Measurements from ENCODE around the gene PPARA.

Gene PPARA

GRCh38 chr22:46104881-46105493 lies 45.3 kb upstream of the PPARA start:
- Histone ChIP-seq H3K9me3 (replicated peaks; ENCODE audit: insufficient read depth, low read length) (no peaks in the 10 kb centered on the region), H3K4me2 (ENCODE audit: low read depth, low read length) (no peak overlapping the region), H4K20me1 (ENCODE audit: insufficient read depth, low read length) (no peaks in the 10 kb centered on the region), H3K27me3 (replicated peaks; ENCODE audit: insufficient read depth, low read length) (no peaks in the 10 kb centered on the region), H3K36me3 (replicated peaks; ENCODE audit: insufficient read depth, low read length) (no peaks in the 10 kb centered on the region), H3F3A (ENCODE audit: insufficient read depth, low read length) (no peaks in the 10 kb centered on the region), H3K9ac (ENCODE audit: low read length) (no peak overlapping the region), H3K79me2 (ENCODE audit: low read length) (no peaks in the 10 kb centered on the region), H3K27ac (ENCODE audit: low read length) (no peak overlapping the region), H3K4me3 (ENCODE audit: low read length) (no peak overlapping the region), H3K9me2 (replicated peaks; ENCODE audit: insufficient read depth, low read length) (no peaks in the 10 kb centered on the region), H2AFZ (ENCODE audit: low read length) (no peak overlapping the region), H3K4me1 (ENCODE audit: low read length) (no peaks in the 10 kb centered on the region)
- DNase-seq: no peak
- TF ChIP-seq EZH2phosphoT487 (IDR thresholded peaks at IDR 0.05; ENCODE audit: low read length) (no peak), EZH2 (optimal IDR thresholded peaks at IDR 0.05; ENCODE audit: low read depth, low read length) (no peak), CTCF (IDR thresholded peaks at IDR 0.05; ENCODE audit: low read length) (no peak)

DNA sequence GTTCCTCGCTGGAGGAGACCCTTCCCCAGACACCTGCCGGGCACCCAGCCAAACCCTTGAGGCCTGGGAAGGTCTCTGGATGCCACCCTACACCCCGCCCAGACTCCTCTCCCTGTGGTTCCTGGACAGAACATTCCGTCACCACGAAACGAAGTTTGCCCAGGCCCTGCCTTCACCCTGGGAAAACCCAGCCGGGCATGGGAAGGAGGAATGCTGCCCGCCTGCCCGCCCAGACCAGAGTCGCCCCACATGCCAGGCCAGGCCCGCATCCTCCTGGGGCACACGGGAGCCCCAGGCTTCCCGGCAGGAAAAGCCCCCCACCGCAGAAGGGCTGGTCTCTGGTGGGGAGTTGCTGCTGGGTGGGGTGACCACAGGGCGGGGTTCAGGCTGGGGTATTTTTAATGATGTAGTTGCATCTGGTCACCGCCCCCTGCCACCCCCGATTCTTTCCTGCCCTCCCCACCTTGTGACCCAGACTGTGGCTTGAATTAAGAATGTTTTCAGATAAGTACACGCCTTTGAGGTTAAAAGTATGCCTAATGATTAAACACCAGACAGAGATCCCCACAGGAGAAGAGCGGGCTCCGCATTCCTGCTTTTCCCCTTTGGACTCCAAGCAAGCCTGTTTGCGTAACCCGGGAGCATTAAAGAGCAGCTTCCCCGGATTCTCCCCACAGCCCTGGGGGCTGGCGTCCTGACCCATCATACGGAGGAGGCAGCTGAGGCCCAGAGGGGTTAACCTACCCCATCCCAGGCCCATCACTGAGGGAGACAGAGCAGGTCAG lies 44.6 kb upstream of the PPARA start:
- Histone ChIP-seq H3K4me2 (ENCODE audit: low read depth, low read length) (no peak overlapping the region), H3K9me2 (replicated peaks; ENCODE audit: insufficient read depth, low read length) (no peaks in the 10 kb centered on the region), H3K9ac (ENCODE audit: low read length) (no peak overlapping the region), H2AFZ (ENCODE audit: low read length) (no peak overlapping the region), H3F3A (ENCODE audit: insufficient read depth, low read length) (no peaks in the 10 kb centered on the region), H3K27ac (ENCODE audit: low read length) (no peak overlapping the region), H3K79me2 (ENCODE audit: low read length) (no peaks in the 10 kb centered on the region), H3K27me3 (replicated peaks; ENCODE audit: insufficient read depth, low read length) (no peaks in the 10 kb centered on the region), H3K4me1 (ENCODE audit: low read length) (no peaks in the 10 kb centered on the region), H3K4me3 (ENCODE audit: low read length) (no peak overlapping the region), H4K20me1 (ENCODE audit: insufficient read depth, low read length) (no peaks in the 10 kb centered on the region), H3K36me3 (replicated peaks; ENCODE audit: insufficient read depth, low read length) (no peaks in the 10 kb centered on the region), H3K9me3 (replicated peaks; ENCODE audit: insufficient read depth, low read length) (no peaks in the 10 kb centered on the region)
- TF ChIP-seq CTCF (IDR thresholded peaks at IDR 0.05; ENCODE audit: low read length) (no peak), EZH2 (optimal IDR thresholded peaks at IDR 0.05; ENCODE audit: low read depth, low read length) (no peak), EZH2phosphoT487 (IDR thresholded peaks at IDR 0.05; ENCODE audit: low read length) (no peak)
- DNase-seq: no peak

DNA sequence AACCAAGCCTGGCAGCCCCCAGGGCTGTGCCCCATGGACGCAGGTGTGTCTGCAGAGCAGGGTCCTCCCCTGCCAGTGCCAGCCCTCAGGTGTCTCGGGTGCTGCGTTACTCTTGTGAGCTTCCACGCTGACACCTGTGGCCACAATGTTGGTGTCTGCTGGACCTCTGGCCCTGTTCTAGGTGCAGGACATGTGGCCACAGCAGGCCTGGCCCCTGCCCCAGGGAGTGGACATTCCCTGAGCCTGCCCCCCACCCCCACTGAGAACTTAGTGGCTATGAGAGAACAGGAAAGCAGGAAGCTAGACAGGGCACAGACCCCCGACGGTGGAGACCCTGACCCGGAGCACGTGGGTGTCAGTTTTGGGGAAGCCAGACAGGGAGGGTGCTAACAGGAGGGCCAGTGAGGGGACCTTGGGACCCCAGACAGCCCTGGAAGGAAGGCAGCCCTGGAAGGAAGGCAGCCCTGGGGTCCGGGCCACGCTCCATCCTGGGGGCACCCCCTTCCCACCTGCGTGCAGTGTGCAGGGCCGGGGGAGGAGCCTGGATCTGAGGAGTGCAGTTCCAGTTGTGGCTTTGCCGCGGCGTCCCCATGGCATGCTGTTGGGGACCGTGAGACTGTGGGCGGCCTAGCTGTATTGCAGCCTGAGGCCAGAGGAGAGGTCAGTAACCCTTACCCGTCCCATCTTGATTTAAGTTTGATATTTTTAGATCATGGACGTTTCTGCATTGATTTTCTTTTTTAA lies 43.9 kb upstream of the PPARA start:
- Histone ChIP-seq H3K36me3 (replicated peaks; ENCODE audit: insufficient read depth, low read length) (no peaks in the 10 kb centered on the region), H3F3A (ENCODE audit: insufficient read depth, low read length) (no peaks in the 10 kb centered on the region), H3K27me3 (replicated peaks; ENCODE audit: insufficient read depth, low read length) (no peaks in the 10 kb centered on the region), H3K4me3 (ENCODE audit: low read length) (no peak overlapping the region), H4K20me1 (ENCODE audit: insufficient read depth, low read length) (no peaks in the 10 kb centered on the region), H3K9me2 (replicated peaks; ENCODE audit: insufficient read depth, low read length) (no peaks in the 10 kb centered on the region), H3K79me2 (ENCODE audit: low read length) (no peaks in the 10 kb centered on the region), H3K4me1 (ENCODE audit: low read length) (no peaks in the 10 kb centered on the region), H3K4me2 (ENCODE audit: low read depth, low read length) (no peak overlapping the region), H3K9me3 (replicated peaks; ENCODE audit: insufficient read depth, low read length) (no peaks in the 10 kb centered on the region), H2AFZ (ENCODE audit: low read length) (no peak overlapping the region), H3K27ac (ENCODE audit: low read length) (no peak overlapping the region), H3K9ac (ENCODE audit: low read length) (no peak overlapping the region)
- DNase-seq: no peak
- no peak for TF ChIP-seq EZH2 (optimal IDR thresholded peaks at IDR 0.05; ENCODE audit: low read depth, low read length)
- TF ChIP-seq EZH2phosphoT487 (IDR thresholded peaks at IDR 0.05; ENCODE audit: low read length): no peak
- no peak for TF ChIP-seq CTCF (IDR thresholded peaks at IDR 0.05; ENCODE audit: low read length)

Measured in MM.1S (cell line).